K562 (cell line): ENCODE measurements around the gene CENPP. TPM values are rescaled to one million over a fixed set of nuclear protein-coding genes. Genes with fewer than 3 reads are reported as not detected.

ENCODE experiments used
- ATF2 ChIP-seq: sonication (generic); formaldehyde crosslinking; IDR thresholded peaks from 2 replicates; pipeline ENCODE4 v1.8.1; 2022; ENCODE audit warnings: missing genetic modification reagents
- BCLAF1 ChIP-seq, 2 experiments: fragments of 450-650 bp in 1 of 2; IDR thresholded peaks; 2 replicates each; pipeline ENCODE4 v1.6.1; 2011 to 2017; ENCODE audit warnings: low read depth in 2 of 2, antibody characterized with exemption in 1 of 2, borderline replicate concordance in 1 of 2, low read length in 1 of 2, mild to moderate bottlenecking in 1 of 2, mixed read lengths in 1 of 2; ENCODE audit not compliant: control insufficient read depth in 1 of 2
- ELF4 ChIP-seq: fragments of 450-650 bp; formaldehyde crosslinking; IDR thresholded peaks from 2 replicates; pipeline ENCODE4 v1.4.0; 2022; ENCODE audit warnings: missing genetic modification characterization
- MYC ChIP-seq, 2 experiments: fragments of 250-450 bp in 1 of 2; sonication (Bioruptor Pico) in 1 of 2; IDR thresholded peaks; 2 replicates each; pipeline versions ENCODE4 v1.5.1 to v1.6.1; 2012 to 2021; ENCODE audit warnings: low read depth in 2 of 2, borderline replicate concordance in 1 of 2, improper control_type of control experiment in 1 of 2, low read length in 1 of 2, mild to moderate bottlenecking in 1 of 2, moderate library complexity in 1 of 2
- SNAPC5 ChIP-seq: fragments of 250-450 bp; sonication (Bioruptor Pico); IDR thresholded peaks from 2 replicates; pipeline ENCODE4 v1.8.0; 2021; ENCODE audit warnings: moderate library complexity, mild to moderate bottlenecking, inconsistent platforms
- SP2 ChIP-seq: IDR thresholded peaks from 2 replicates; pipeline ENCODE4 v1.6.1; 2011; ENCODE audit warnings: mild to moderate bottlenecking, low read depth, low read length, moderate library complexity; ENCODE audit not compliant: poor library complexity, severe bottlenecking; ENCODE audit errors: extremely low read depth
- SRSF3 ChIP-seq: fragments of 200-400 bp; formaldehyde crosslinking; IDR thresholded peaks from 2 replicates; pipeline ENCODE4 v1.6.1; 2016; ENCODE audit warnings: mild to moderate bottlenecking, low read length, moderate library complexity; ENCODE audit not compliant: insufficient read depth
- WHSC1 ChIP-seq: IDR thresholded peaks from one replicate; pipeline ENCODE4 v1.6.1; 2012; ENCODE audit warnings: low read length, control low read depth, inconsistent platforms
- ZBTB34 ChIP-seq: fragments of 250-450 bp; sonication (Bioruptor Pico); IDR thresholded peaks from 2 replicates; pipeline ENCODE4 v1.8.0; 2021; ENCODE audit warnings: mild to moderate bottlenecking, moderate library complexity
- ZFX ChIP-seq: sonication (generic); formaldehyde crosslinking; IDR thresholded peaks from 2 replicates; pipeline ENCODE4 v1.8.0; 2022; ENCODE audit warnings: mild to moderate bottlenecking, missing genetic modification reagents, moderate library complexity
- ZNF263 ChIP-seq: sonication (generic); formaldehyde crosslinking; IDR thresholded peaks from 2 replicates; pipeline ENCODE4 v1.8.0; 2022; ENCODE audit warnings: mild to moderate bottlenecking, missing genetic modification reagents, borderline replicate concordance
- ZNF561 ChIP-seq: fragments of 450-650 bp; formaldehyde crosslinking; conservative IDR thresholded peaks from 2 replicates; pipeline ENCODE4 v1.4.0; 2020; ENCODE audit warnings: mild to moderate bottlenecking, moderate library complexity
- ZNF639 ChIP-seq, 2 experiments: fragments of 200-800 bp in 1 of 2; sonication (Bioruptor generic) in 1 of 2; sonication (generic) in 1 of 2; formaldehyde crosslinking in 1 of 2; IDR thresholded peaks in 1 of 2; conservative IDR thresholded peaks in 1 of 2; 2 replicates each; pipeline versions ENCODE4 v1.5.0 to v1.6.1; 2016 to 2020; ENCODE audit warnings: missing compliant biosample characterization in 1 of 2, missing genetic modification characterization in 1 of 2, missing genetic modification reagents in 1 of 2
- ZNF764 ChIP-seq: fragments of 250-450 bp; sonication (Bioruptor Pico); IDR thresholded peaks from 2 replicates; pipeline ENCODE4 v1.4.0; 2020; ENCODE audit warnings: low read depth, mild to moderate bottlenecking, moderate library complexity
- ZSCAN29 ChIP-seq: fragments of 450-650 bp; IDR thresholded peaks from 2 replicates; pipeline ENCODE4 v1.6.1; 2017
- polyA plus RNA-seq, 8 experiments: library from polyadenylated mRNA; depleted of rRNA in 4 of 8; stranded (reverse) in 5 of 8; unstranded in 3 of 8; fragments of >200 nt; fragmentation: Nextera tagmentation in 2 of 8; fragmentation: Illumina TruSeq in 1 of 8; extraction: Ambion mirVana in 2 of 8; extraction: Trizol in 1 of 8; gene quantifications; 2 replicates each; pipeline versions ENCODE4 v1.2.1 to v1.2.3, GENCODE V29; 2011 to 2014; ENCODE audit warnings: inconsistent platforms in 1 of 8, missing spikeins in 1 of 8
- total RNA-seq, 7 experiments: library from RNA; depleted of rRNA in 6 of 7; stranded (reverse); fragments of >200 nt in 6 of 7; fragmentation: Illumina TruSeq in 2 of 7; extraction: Trizol in 2 of 7; gene quantifications; 2 replicates each; pipeline versions ENCODE4 v1.2.1 to v1.2.3, GENCODE V29; 2011 to 2021; ENCODE audit warnings: low replicate concordance in 1 of 7
- TF ChIP-seq, protein P1 (sequence below): fragments of 450-650 bp; IDR thresholded peaks from 2 replicates; pipeline ENCODE4 v1.6.1; 2016

CENPP gene
- total and polyA plus RNA-seq, 9 of the 15 experiments (the other 6 are each of a cell fraction or from before 2014, with no cell fraction given), result 8.0 to 28.5 (median 17.9) TPM

DNA sequence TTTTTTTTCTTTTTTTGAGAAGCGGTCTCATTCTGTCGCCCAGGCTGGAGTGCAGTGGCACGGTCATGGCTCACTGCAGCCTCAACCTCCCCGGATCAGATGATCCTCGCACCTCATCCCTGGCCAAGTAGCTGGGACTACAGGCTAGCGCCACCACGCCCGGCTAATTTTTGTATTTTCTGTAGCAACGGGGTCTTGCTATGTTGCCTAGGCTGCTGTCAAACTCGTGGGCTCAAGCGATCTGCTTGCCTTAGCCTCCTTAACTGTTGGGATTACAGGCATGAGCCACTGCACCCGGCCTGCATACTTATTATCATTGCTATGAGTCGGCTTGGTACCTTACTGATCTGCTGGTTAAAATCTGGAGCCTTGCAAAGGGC is 31.5 kb upstream of the CENPP start (continued):
- TF ChIP-seq ZBTB34 (CRISPR knock-in tag) (no peak), WHSC1 (no peak), ELF4 (CRISPR knock-in tag) (0 out of 2 replicates have a peak, but pooled peaks have one; percentile 24), ZNF764 (no peak), ATF2 (CRISPR knock-in tag) (no peak), SNAPC5 (no peak), MYC (IDR thresholded peaks at IDR 0.05; ENCODE audit: low read depth, low read length) (no peak), MYC (CRISPR knock-in tag; IDR thresholded peaks at IDR 0.05; ENCODE audit: borderline replicate concordance, low read depth) (no peak), ZNF639 (CRISPR knock-in tag; conservative IDR thresholded peaks at IDR 0.05 in 1 of 2, IDR thresholded peaks at IDR 0.05 in 1 of 2) (0 out of 4 replicates have a peak, but pooled peaks of 1 of the 2 experiments have one; percentile 5), SRSF3 (no peak), SP2 (no peak), ZNF561 (no peak), ZFX (CRISPR knock-in tag) (peak; percentile 49), ZSCAN29 (no peak), ZNF263 (CRISPR knock-in tag) (0 out of 2 replicates have a peak, but pooled peaks have one; percentile 10), BCLAF1 (IDR thresholded peaks at IDR 0.05; ENCODE audit: borderline replicate concordance in 1 of 2, control insufficient read depth in 1 of 2, low read depth in 2 of 2, low read length in 1 of 2) (0 out of 4 replicates have a peak, but pooled peaks of 1 of the 2 experiments have one; percentile 1)
- TF ChIP-seq, protein P1, sequence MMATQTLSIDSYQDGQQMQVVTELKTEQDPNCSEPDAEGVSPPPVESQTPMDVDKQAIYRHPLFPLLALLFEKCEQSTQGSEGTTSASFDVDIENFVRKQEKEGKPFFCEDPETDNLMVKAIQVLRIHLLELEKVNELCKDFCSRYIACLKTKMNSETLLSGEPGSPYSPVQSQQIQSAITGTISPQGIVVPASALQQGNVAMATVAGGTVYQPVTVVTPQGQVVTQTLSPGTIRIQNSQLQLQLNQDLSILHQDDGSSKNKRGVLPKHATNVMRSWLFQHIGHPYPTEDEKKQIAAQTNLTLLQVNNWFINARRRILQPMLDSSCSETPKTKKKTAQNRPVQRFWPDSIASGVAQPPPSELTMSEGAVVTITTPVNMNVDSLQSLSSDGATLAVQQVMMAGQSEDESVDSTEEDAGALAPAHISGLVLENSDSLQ, result no peak
